Activated CD4-positive, alpha-beta T cell treated with anti-CD3 and anti-CD28 coated beads for 36 hours (primary cell): ENCODE measurements around the gene CNOT1. TPM values are rescaled to one million over a fixed set of nuclear protein-coding genes. Genes with fewer than 3 reads are reported as not detected.
"Not testable (repeated sequence)": the region's sequence is repeated elsewhere in the genome, so short reads cannot be mapped to it uniquely, and the experiment has no call there.

ENCODE experiments used
- ATAC-seq: fragments of 200-7000 bp; cut with Tn5 transposase; one replicate; pipeline ENCODE4 v1.10.0; 2021; ENCODE audit warnings: mild to moderate bottlenecking, moderate library complexity
- CTCF ChIA-PET: fragments of 350-600 bp; sonication (Branson Sonifier 250); formaldehyde crosslinking; loops from one replicate; lab custom pipeline; 2021; ENCODE audit warnings: antibody characterized with exemption; lab: Charles Lee
- POLR2A ChIA-PET: fragments of 350-600 bp; sonication (Branson Sonifier 250); formaldehyde crosslinking; loops from one replicate; lab custom pipeline; 2021; ENCODE audit warnings: antibody characterized with exemption, inconsistent platforms; lab: Charles Lee
- DNase-seq: peaks from one replicate; pipeline ENCODE4 v3.0.0-alpha.2; 2020
- H3K27ac Mint-ChIP-seq: one replicate; pipeline ENCODE4 v1.8.0; 2021; ENCODE audit warnings: mixed read lengths
- H3K27me3 Mint-ChIP-seq: one replicate; pipeline ENCODE4 v1.8.0; 2021; ENCODE audit warnings: mixed read lengths
- H3K36me3 Mint-ChIP-seq: one replicate; pipeline ENCODE4 v1.8.0; 2021; ENCODE audit warnings: low read depth, mixed read lengths
- H3K4me1 Mint-ChIP-seq: one replicate; pipeline ENCODE4 v1.8.0; 2021; ENCODE audit warnings: mixed read lengths
- H3K4me3 Mint-ChIP-seq: one replicate; pipeline ENCODE4 v1.8.0; 2021; ENCODE audit warnings: mild to moderate bottlenecking, moderate library complexity, mixed read lengths
- H3K9me3 Mint-ChIP-seq: one replicate; pipeline ENCODE4 v1.8.0; 2021; ENCODE audit warnings: low read depth, mixed read lengths
- intact Hi-C, 2 experiments: fragments of 100-400 bp; cut with DNase I in 1 of 2; cut with micrococcal nuclease in 1 of 2; formaldehyde crosslinking; loops; one replicate each; pipeline versions ENCODE4 v1.14.2 to v1.15.1; 2022 to 2024; cut with DNase I, micrococcal nuclease
- total RNA-seq, 2 experiments: library from RNA; stranded (reverse); gene quantifications; one replicate each; pipeline ENCODE4 v1.2.3, GENCODE V29; 2021

Gene CNOT1
- total RNA-seq, 2 experiments from 2014 or later, result 265 to 348 TPM

- POLR2A ChIA-PET, DNase-seq, H3K4me3 Mint-ChIP-seq, H3K9me3 Mint-ChIP-seq, H3K27me3 Mint-ChIP-seq, intact Hi-C loops, ATAC-seq, H3K4me1 Mint-ChIP-seq, H3K27ac Mint-ChIP-seq, H3K36me3 Mint-ChIP-seq: not testable (repeated sequence)
- CTCF ChIA-PET, result interaction anchor here (1.0 kb wide), 1 partner anchor 97 kb away, joined by 3 read pairs; no protein-coding TSS in a partner anchor
Observed at GRCh38 chr16:58637021-58637420, 7.4 kb upstream of the CNOT1 start.

GRCh38 chr16:58636466-58636865, 6.8 kb upstream of the CNOT1 start:
- DNase-seq (no peak), ATAC-seq (no peak)
- H3K9me3 Mint-ChIP-seq, result no peaks in the 10 kb centered on the region
- CTCF ChIA-PET, result no interaction called here
- H3K27me3 Mint-ChIP-seq, result no peaks in the 10 kb centered on the region
- peaks cover 2% of the 10 kb centered on the region for H3K4me1 Mint-ChIP-seq
- no peak overlapping the region for H3K4me3 Mint-ChIP-seq
- H3K27ac Mint-ChIP-seq, result no peak overlapping the region
- no peaks in the 10 kb centered on the region for H3K36me3 Mint-ChIP-seq
- POLR2A ChIA-PET, result no interaction called here
- intact Hi-C loops, result no loop called here

GRCh38 chr16:58635502-58635901, 5.9 kb upstream of the CNOT1 start:
- ATAC-seq (no peak), DNase-seq (no peak)
- H3K4me1 Mint-ChIP-seq, result peaks cover 5% of the 10 kb centered on the region
- no peaks in the 10 kb centered on the region for H3K9me3 Mint-ChIP-seq
- intact Hi-C loops, result no loop called here
- no peak overlapping the region for H3K4me3 Mint-ChIP-seq
- CTCF ChIA-PET, result no interaction called here
- no peak overlapping the region for H3K27ac Mint-ChIP-seq
- no peaks in the 10 kb centered on the region for H3K36me3 Mint-ChIP-seq
- POLR2A ChIA-PET, result no interaction called here
- H3K27me3 Mint-ChIP-seq, result no peaks in the 10 kb centered on the region

- no peak for ATAC-seq
- H3K27me3 Mint-ChIP-seq, result no peaks in the 10 kb centered on the region
- H3K4me1 Mint-ChIP-seq, result peaks cover 6% of the 10 kb centered on the region
- no peak for DNase-seq
- no peaks in the 10 kb centered on the region for H3K9me3 Mint-ChIP-seq
- H3K4me3 Mint-ChIP-seq, result no peak overlapping the region
- POLR2A ChIA-PET, result no interaction called here
- intact Hi-C loops, result no loop called here
- CTCF ChIA-PET, result interaction anchor here (0.8 kb wide), 1 partner anchor 298 kb away, joined by 3 read pairs; no protein-coding TSS in a partner anchor
- peaks cover 4% of the 10 kb centered on the region for H3K36me3 Mint-ChIP-seq
- H3K27ac Mint-ChIP-seq, result no peak overlapping the region
Observed at GRCh38 chr16:58634265-58634802, 4.7 kb upstream of the CNOT1 start.

- intact Hi-C loops, result loop anchor here in 1 of 2 experiments (1.0 to 10.0 kb wide), 2 partner anchors 500 to 1184 kb away; partner anchors contain the start of genes CFAP20, CIAPIN1 and COQ9
- ChIA-PET POLR2A (interaction anchor here (0.7 to 1.6 kb wide), 2 partner anchors 30 to 55 kb away, joined by 5 to 7 read pairs; partner anchors contain the start of gene SLC38A7), CTCF (no interaction called here)
- H3K9me3 Mint-ChIP-seq, result no peaks in the 10 kb centered on the region
- peaks cover 34% of the 10 kb centered on the region for H3K36me3 Mint-ChIP-seq
- DNase-seq, result peak; percentile 71
- peak overlapping the region; percentile 100 for H3K4me3 Mint-ChIP-seq
- H3K27me3 Mint-ChIP-seq, result no peaks in the 10 kb centered on the region
- peak; percentile 2 for ATAC-seq
- H3K27ac Mint-ChIP-seq, result peak overlapping the region; percentile 100
- H3K4me1 Mint-ChIP-seq, result peaks cover 32% of the 10 kb centered on the region
Observed at GRCh38 chr16:58628845-58629732, 537 bp downstream of the CNOT1 start.

GRCh38 chr16:58624209-58624608, 5.4 kb downstream of the CNOT1 start:
- CTCF ChIA-PET, result no interaction called here
- intact Hi-C loops, result loop anchor here in 1 of 2 experiments (10.0 kb wide), 1 partner anchor 1179 kb away; the partner anchor contains the start of genes CIAPIN1 and COQ9

GRCh38 chr16:58620396-58620795, 9.2 kb downstream of the CNOT1 start:
- H3K9me3 Mint-ChIP-seq, result no peaks in the 10 kb centered on the region
- ChIA-PET POLR2A (no interaction called here), CTCF (no interaction called here)
- no peaks in the 10 kb centered on the region for H3K27me3 Mint-ChIP-seq
- H3K36me3 Mint-ChIP-seq, result peaks cover 49% of the 10 kb centered on the region
- H3K27ac Mint-ChIP-seq, result no peak overlapping the region
- no peak overlapping the region for H3K4me3 Mint-ChIP-seq
- no peak for DNase-seq
- peaks cover 23% of the 10 kb centered on the region for H3K4me1 Mint-ChIP-seq
- intact Hi-C loops, result loop anchor here in 1 of 2 experiments (10.0 kb wide), 1 partner anchor 1176 kb away; the partner anchor contains the start of genes CIAPIN1 and COQ9
- ATAC-seq, result no peak

More at GRCh38 chr16:58624209-58624608, 5.4 kb downstream of the CNOT1 start:
- Mint-ChIP-seq H3K4me1 (peaks cover 34% of the 10 kb centered on the region), H3K27ac (no peak overlapping the region), H3K9me3 (no peaks in the 10 kb centered on the region), H3K27me3 (no peaks in the 10 kb centered on the region), H3K36me3 (peaks cover 54% of the 10 kb centered on the region), H3K4me3 (no peak overlapping the region)
- DNase-seq (no peak), ATAC-seq (no peak)
- POLR2A ChIA-PET, result no interaction called here

GRCh38 chr16:58615280-58615679, 14.3 kb downstream of the CNOT1 start:
- no peak for ATAC-seq
- POLR2A ChIA-PET, result no interaction called here
- peaks cover 15% of the 10 kb centered on the region for H3K4me1 Mint-ChIP-seq

GRCh38 chr16:58614860-58615259, 14.8 kb downstream of the CNOT1 start:
- Mint-ChIP-seq H3K9me3 (no peaks in the 10 kb centered on the region), H3K27ac (no peak overlapping the region), H3K27me3 (no peaks in the 10 kb centered on the region), H3K4me1 (peaks cover 11% of the 10 kb centered on the region), H3K4me3 (no peak overlapping the region), H3K36me3 (peaks cover 43% of the 10 kb centered on the region)
- ChIA-PET CTCF (no interaction called here), POLR2A (no interaction called here)
- DNase-seq, result no peak
- intact Hi-C loops, result no loop called here
- no peak for ATAC-seq

More at GRCh38 chr16:58615280-58615679, 14.3 kb downstream of the CNOT1 start:
- Mint-ChIP-seq H3K27me3 (no peaks in the 10 kb centered on the region), H3K9me3 (no peaks in the 10 kb centered on the region), H3K27ac (no peak overlapping the region), H3K36me3 (peaks cover 44% of the 10 kb centered on the region), H3K4me3 (no peak overlapping the region)
- no peak for DNase-seq
- intact Hi-C loops, result no loop called here
- CTCF ChIA-PET, result no interaction called here

GRCh38 chr16:58614212-58614611, 15.4 kb downstream of the CNOT1 start:
- CTCF ChIA-PET, result no interaction called here
- no peak for ATAC-seq
- no peaks in the 10 kb centered on the region for H3K27me3 Mint-ChIP-seq
- H3K36me3 Mint-ChIP-seq, result peaks cover 38% of the 10 kb centered on the region
- POLR2A ChIA-PET, result no interaction called here
- DNase-seq, result no peak
- H3K4me1 Mint-ChIP-seq, result peaks cover 9% of the 10 kb centered on the region
- no peak overlapping the region for H3K4me3 Mint-ChIP-seq
- no peaks in the 10 kb centered on the region for H3K9me3 Mint-ChIP-seq
- no peak overlapping the region for H3K27ac Mint-ChIP-seq
- intact Hi-C loops, result no loop called here

GRCh38 chr16:58612965-58613364, 16.7 kb downstream of the CNOT1 start:
- CTCF ChIA-PET, POLR2A ChIA-PET: not testable (repeated sequence)

More at GRCh38 chr16:58612965-58613364, 16.7 kb downstream of the CNOT1 start:
- ATAC-seq, H3K9me3 Mint-ChIP-seq, H3K27me3 Mint-ChIP-seq, H3K4me3 Mint-ChIP-seq, intact Hi-C loops, H3K27ac Mint-ChIP-seq, DNase-seq: not testable (repeated sequence)
- peaks cover 41% of the 10 kb centered on the region for H3K36me3 Mint-ChIP-seq
- H3K4me1 Mint-ChIP-seq, result peaks cover 14% of the 10 kb centered on the region
